Muscle layer of colon (tissue), 2 donors: ENCODE measurements around the gene EPB41L2.
"Not testable (repeated sequence)": the region's sequence is repeated elsewhere in the genome, so short reads cannot be mapped to it uniquely, and the experiment has no call there.

ENCODE experiments used
- H3K27ac ChIP-seq: one replicate; pipeline ENCODE4 v1.7.0; 2013; ENCODE audit warnings: low read depth, mild to moderate bottlenecking, low read length, moderate library complexity
- H3K27me3 ChIP-seq, 2 donors: one replicate each; pipeline ENCODE4 v1.7.0; 2013; ENCODE audit warnings: low read length in 2 of 2, mild to moderate bottlenecking in 2 of 2; ENCODE audit not compliant: insufficient read depth in 2 of 2, control insufficient read depth in 1 of 2
- H3K36me3 ChIP-seq: one replicate; pipeline ENCODE4 v1.7.0; 2013; ENCODE audit warnings: mild to moderate bottlenecking, low read length; ENCODE audit not compliant: insufficient read depth
- H3K4me1 ChIP-seq: one replicate; pipeline ENCODE4 v1.7.0; 2013; ENCODE audit warnings: mild to moderate bottlenecking, low read length; ENCODE audit not compliant: insufficient read depth
- H3K4me3 ChIP-seq, 2 donors: one replicate each; pipeline ENCODE4 v1.7.0; 2013; ENCODE audit warnings: low read length in 2 of 2, low read depth in 1 of 2, mild to moderate bottlenecking in 1 of 2, moderate library complexity in 1 of 2
- H3K9ac ChIP-seq: one replicate; pipeline ENCODE4 v1.7.0; 2013; ENCODE audit warnings: low read length
- H3K9me3 ChIP-seq: one replicate; pipeline ENCODE4 v1.7.0; 2013; ENCODE audit warnings: mild to moderate bottlenecking, low read length
- donor health status: abdominal sarcoma.
- donor health status: Adenocarcinoma of cecum.

The EPB41L2 gene

DNA sequence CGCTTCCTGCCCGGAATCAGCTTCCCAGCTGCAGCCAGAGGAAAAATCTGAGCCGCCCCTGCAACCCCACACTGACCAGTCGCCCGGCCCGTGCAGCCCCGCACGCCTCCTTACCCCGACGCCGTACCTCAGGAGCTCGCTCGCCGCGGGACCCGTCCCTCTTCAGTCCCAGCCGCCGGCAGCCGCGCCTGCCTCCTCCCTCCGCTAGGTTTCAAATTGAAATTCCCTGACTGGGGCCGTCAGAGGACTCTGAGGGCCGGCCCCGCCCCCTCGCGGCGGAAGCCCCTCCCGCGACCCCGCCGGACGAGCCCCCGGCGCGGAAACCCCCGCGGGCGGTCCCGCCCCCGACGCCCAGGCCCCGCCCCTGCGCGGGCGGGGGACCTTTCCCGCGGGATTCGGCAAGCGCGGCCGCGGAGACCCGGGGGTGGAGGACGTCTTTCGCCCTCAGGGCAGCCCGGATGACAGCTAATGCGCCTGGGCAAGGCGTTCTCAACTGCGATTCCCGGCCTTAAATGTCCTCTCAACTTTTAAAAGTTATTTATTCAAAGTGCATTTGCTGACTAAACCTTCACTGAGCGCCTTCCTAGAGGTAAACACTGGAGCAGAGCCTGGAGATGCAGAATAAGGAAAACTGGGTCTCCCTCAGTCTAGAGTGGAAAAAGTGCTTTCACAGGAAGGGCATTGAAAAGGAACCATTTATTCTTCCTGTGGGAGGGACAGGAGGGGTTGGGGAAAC is at the start of gene EPB41L2:
EPB41L2 (minus strand) TSS at position 218 of the 736 bp plus-strand sequence. CDS start 106,760 bp downstream, outside the sequence.
- Histone ChIP-seq H3K36me3 (no peaks in the 10 kb centered on the region), H3K4me1 (peaks cover 5% of the 10 kb centered on the region), H3K9me3 (no peaks in the 10 kb centered on the region), H3K9ac (peak within 1 kb of the TSS; percentile 79), H3K4me3 (peak within 1 kb of the TSS; percentile 56 to 95), H3K27ac (peak within 1 kb of the TSS; percentile 71), H3K27me3 (no peaks in the 10 kb centered on the region)

DNA sequence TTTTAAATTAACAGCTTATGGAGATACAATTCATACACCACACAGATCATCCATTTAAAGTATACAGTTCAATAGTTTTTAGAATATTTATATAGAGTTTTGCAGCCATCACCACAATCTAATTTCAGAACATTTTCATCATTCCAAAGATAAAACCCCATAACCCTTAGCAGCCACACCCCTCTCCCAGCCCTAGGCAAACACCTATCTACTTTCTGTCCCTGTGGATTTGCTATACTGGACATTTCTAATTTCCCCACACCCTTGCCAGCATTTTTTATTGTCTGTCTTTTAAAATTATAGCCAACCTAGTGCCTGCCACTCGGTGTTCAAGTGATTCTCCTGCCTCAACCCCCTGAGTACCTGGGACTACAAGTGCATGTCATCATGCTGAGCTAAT is 49.2 kb upstream of the EPB41L2 start:
- H3K27ac ChIP-seq = no peak overlapping the region
- no peaks in the 10 kb centered on the region for H3K36me3 ChIP-seq
- H3K27me3 ChIP-seq = no peaks in the 10 kb centered on the region
- H3K9ac ChIP-seq = no peak overlapping the region
- no peak overlapping the region for H3K4me3 ChIP-seq
- H3K9me3 ChIP-seq = no peaks in the 10 kb centered on the region
- no peaks in the 10 kb centered on the region for H3K4me1 ChIP-seq

DNA sequence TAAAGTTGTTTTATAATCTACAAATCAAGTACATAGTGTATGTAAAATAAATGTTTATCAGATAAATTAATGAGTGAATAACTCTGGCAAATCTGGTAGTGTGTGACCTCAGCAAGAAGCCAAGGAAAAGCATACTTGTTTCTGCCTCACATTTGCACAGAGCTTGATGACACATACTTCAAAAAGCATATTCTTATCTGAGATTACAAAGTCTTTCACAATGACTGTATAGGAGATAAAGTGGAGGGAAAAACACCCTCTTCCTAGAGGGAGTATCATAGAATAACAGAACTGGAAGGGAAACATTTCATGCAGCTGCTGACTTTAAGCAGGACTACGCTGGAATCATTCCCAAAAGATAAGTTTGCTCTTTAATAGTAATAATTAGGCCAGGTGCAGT is 44.1 kb upstream of the EPB41L2 start:
- no peaks in the 10 kb centered on the region for H3K36me3 ChIP-seq
- H3K9ac ChIP-seq = no peak overlapping the region
- H3K4me3 ChIP-seq = no peak overlapping the region
- no peaks in the 10 kb centered on the region for H3K4me1 ChIP-seq
- no peaks in the 10 kb centered on the region for H3K9me3 ChIP-seq
- H3K27me3 ChIP-seq = no peaks in the 10 kb centered on the region
- H3K27ac ChIP-seq = no peak overlapping the region

DNA sequence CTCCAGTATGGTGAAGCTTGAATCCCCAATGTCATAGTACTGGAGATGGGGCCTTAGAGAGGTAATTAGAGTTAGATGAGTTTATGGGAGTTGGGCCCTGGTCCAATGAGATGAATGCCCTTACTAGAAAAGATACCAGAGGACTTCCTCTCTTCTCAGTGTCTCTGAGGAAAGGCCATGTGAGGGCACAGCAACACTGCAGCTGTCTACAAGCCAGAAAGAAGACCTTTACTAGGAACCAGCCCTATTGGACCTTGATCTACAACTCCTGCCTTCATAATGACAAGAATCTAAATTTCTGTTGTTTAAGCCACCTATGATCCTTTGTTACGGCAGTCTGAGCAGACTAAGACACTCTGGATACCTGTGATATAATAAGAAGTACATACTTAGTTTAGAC is 40.9 kb upstream of the EPB41L2 start:
- no peaks in the 10 kb centered on the region for H3K4me1 ChIP-seq
- H3K27ac ChIP-seq = no peak overlapping the region

DNA sequence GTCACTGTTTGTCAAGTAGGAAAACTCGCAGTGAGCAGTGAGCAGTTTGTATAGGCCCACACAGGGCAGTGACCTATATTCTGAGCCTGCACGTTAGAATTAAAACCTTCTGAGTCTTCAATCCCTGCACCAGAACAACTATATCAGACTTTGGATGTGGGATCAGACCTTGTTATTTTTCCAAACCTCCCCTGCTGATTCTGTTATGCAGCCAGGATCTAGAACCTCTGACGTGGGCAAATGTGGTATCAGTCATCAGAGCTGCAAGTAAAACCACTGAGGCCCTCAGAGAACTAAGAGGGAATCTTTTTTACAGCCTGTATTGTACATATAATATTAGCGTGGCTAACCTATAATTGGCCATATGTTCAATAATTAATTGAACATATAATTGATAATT is 40.3 kb upstream of the EPB41L2 start:
- Histone ChIP-seq H3K4me1 (no peaks in the 10 kb centered on the region), H3K9me3 (no peaks in the 10 kb centered on the region), H3K36me3 (no peaks in the 10 kb centered on the region), H3K27me3 (no peaks in the 10 kb centered on the region), H3K9ac (no peak overlapping the region), H3K27ac (no peak overlapping the region), H3K4me3 (no peak overlapping the region)

More for the DNA sequence above, 40.9 kb upstream of the EPB41L2 start:
- Histone ChIP-seq H3K9me3 (no peaks in the 10 kb centered on the region), H3K27me3 (no peaks in the 10 kb centered on the region), H3K4me3 (no peak overlapping the region), H3K9ac (no peak overlapping the region), H3K36me3 (no peaks in the 10 kb centered on the region)

DNA sequence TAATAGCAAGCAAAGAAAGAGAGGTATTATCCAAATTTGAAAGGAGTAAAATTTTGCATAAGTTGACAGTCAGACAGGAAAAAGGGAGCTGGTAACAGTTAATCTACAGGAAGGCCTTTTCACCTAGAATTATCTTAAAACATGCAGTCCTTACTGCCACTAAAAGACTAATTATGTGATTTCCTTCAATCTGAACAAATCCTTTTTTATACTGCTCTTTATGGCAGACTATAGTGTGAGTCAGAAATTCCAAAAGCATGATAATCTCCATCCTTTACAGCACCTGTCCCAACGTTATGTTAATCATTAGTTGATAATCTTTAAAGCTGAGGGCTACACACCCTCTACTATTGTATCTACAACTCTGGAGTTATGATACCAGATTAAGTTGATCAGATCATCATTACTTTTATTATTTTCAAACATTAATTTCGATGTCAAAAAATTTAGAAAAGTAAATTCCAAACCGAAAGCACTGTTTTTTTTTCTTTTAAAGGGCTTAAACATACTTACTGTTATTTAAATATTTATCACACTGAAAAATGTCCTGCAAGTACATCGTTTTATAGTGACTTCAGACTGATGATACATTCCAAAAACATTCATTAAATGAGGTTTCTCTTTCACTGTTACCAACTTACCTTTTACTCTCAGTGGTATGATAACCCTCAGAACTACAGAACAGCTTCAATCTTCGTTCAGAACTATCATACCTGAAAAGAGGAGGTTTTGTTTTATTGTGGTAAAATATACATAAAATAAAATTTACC is 39.1 kb upstream of the EPB41L2 start:
- Histone ChIP-seq H3K4me1 (no peaks in the 10 kb centered on the region), H3K27ac (no peak overlapping the region), H3K4me3 (no peak overlapping the region), H3K36me3 (no peaks in the 10 kb centered on the region), H3K27me3 (no peaks in the 10 kb centered on the region), H3K9ac (no peak overlapping the region), H3K9me3 (no peaks in the 10 kb centered on the region)

DNA sequence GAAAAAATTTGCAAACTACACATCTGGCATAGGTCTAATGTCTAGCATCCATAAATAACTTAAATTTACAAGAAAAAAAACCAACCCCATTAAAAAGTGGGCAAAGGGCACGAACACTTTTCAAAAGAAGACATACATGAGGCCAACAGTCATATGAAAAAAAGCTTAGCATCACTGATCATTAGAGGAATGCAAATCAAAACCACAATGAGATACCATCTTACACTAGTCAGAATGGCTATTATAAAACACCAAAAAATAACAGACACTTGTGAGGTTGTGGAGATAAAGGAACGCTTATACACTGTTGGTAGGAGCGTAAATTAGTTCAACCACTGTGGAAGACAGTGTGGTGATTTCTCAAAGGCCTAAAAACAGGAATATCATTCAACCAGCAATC is 33.7 kb upstream of the EPB41L2 start:
- Histone ChIP-seq H3K4me3 (no peak overlapping the region), H3K27ac (no peak overlapping the region), H3K9ac (no peak overlapping the region), H3K27me3 (no peaks in the 10 kb centered on the region), H3K4me1 (no peaks in the 10 kb centered on the region), H3K36me3 (no peaks in the 10 kb centered on the region), H3K9me3 (no peaks in the 10 kb centered on the region)

DNA sequence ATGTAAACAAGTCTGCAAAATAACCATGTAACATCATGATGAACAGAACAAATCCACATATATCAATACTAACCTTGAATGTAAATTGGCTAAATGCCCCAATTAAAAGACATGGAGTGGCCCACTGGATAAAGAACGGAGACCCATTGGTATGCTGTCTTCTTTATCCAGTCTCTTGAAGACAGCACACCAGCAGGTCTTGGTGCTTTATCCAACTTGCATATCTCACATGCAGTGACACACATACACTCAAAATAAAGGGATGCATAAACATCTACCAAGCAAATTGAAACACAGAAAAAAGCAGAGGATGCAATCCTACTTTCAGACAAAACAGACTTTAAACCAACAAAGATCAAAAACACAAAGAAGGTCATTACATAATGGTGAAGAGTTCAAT is 30.3 kb upstream of the EPB41L2 start:
- Histone ChIP-seq H3K27ac (no peak overlapping the region), H3K9me3 (no peaks in the 10 kb centered on the region), H3K9ac (no peak overlapping the region), H3K4me1 (no peaks in the 10 kb centered on the region), H3K4me3 (no peak overlapping the region), H3K27me3 (no peaks in the 10 kb centered on the region), H3K36me3 (no peaks in the 10 kb centered on the region)

DNA sequence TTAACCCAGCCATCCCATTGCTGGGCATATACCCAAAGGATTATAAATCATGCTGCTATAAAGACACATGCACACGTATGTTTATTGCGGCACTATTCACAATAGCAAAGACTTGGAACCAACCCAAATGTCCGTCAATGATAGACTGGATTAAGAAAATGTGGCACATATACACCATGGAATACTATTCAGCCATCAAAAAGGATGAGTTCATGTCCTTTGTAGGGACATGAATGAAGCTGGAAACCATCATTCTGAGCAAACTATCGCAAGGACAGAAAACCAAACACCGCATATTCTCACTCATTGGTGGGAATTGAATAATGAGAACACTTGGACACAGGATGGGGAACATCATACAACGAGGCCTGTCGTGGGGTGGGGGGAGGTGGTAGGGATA is 28.9 kb upstream of the EPB41L2 start:
- not testable (repeated sequence) for H3K4me1 ChIP-seq, H3K9ac ChIP-seq, H3K27me3 ChIP-seq, H3K4me3 ChIP-seq, H3K36me3 ChIP-seq, H3K27ac ChIP-seq, H3K9me3 ChIP-seq

DNA sequence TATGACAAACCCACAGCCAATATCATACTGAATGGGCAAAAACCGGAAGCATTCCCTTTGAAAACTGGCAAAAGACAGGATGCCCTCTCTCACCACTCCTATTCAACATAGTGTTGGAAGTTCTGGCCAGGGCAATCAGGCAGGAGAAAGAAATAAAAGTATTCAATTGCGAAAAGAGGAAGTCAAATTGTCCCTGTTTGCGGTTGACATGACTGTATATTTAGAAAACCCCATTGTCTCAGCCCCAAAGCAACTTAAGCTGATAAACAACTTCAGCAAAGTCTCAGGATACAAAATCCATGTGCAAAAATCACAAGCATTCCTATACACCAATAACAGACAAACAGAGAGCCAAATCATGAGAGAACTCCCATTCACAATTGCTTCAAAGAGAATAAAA is 27.3 kb upstream of the EPB41L2 start:
- H3K4me1 ChIP-seq = not testable (repeated sequence)

DNA sequence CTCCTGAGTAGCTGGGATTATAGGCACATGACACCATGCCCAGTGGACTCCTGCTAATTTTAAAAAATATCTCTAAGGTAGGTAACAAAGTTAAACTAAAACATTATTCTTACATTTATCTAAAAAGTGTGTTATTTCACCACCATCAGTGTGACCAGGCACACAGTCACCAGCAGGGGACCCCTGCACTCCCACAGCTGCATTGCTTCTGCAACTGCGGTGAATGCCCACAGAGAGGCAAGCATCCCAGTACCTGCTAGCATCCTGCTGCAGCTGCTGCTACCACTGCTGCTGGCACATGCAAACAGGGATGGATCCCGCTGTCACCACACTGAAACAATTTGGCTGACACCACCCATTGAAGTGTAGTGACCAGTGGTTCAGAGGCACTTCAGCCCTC is 21.9 kb upstream of the EPB41L2 start:
- no peaks in the 10 kb centered on the region for H3K36me3 ChIP-seq
- no peaks in the 10 kb centered on the region for H3K9me3 ChIP-seq
- H3K27me3 ChIP-seq = no peaks in the 10 kb centered on the region
- H3K4me1 ChIP-seq = no peaks in the 10 kb centered on the region
- no peak overlapping the region for H3K4me3 ChIP-seq
- H3K27ac ChIP-seq = no peak overlapping the region
- H3K9ac ChIP-seq = no peak overlapping the region

More for the DNA sequence above, 27.3 kb upstream of the EPB41L2 start:
- H3K9ac ChIP-seq, H3K27me3 ChIP-seq, H3K27ac ChIP-seq, H3K4me3 ChIP-seq, H3K36me3 ChIP-seq, H3K9me3 ChIP-seq: not testable (repeated sequence)

DNA sequence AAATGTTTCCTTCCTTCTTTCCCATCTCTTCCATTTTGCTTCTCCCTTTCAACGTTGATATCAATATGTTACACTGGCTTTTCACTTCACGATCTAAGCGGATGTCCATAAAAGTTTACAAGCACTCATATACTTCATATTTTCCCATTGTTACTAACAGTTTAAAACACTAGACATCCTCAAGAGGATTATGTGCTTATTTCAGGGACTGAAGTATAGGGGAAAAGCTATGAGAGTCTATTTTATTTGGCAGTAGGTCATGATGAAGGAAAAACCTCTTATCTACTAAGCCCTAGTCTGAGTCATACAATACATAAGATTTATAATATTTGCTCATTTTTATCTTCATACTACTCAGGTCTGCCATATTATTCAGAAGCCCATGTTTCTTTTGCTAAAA is 20.6 kb upstream of the EPB41L2 start:
- H3K27me3 ChIP-seq = no peaks in the 10 kb centered on the region
- H3K4me3 ChIP-seq = no peak overlapping the region
- H3K9me3 ChIP-seq = no peaks in the 10 kb centered on the region
- H3K27ac ChIP-seq = no peak overlapping the region
- H3K4me1 ChIP-seq = no peaks in the 10 kb centered on the region
- no peaks in the 10 kb centered on the region for H3K36me3 ChIP-seq
- H3K9ac ChIP-seq = no peak overlapping the region
